WTC11 (cell line): Measurements from ENCODE around the gene DYNLRB2. TPM values are rescaled to one million over a fixed set of nuclear protein-coding genes. Genes with fewer than 3 reads are reported as not detected.
A peak's percentile ranks its signal among the peaks of the same experiment; 100 is the strongest.

Experiments
- ATAC-seq: fragments of 200-7000 bp; cut with Tn5 transposase; 2 replicates; pipeline ENCODE4 v1.10.0; 2021; ENCODE audit warnings: mild to moderate bottlenecking, moderate library complexity
- CTCF ChIA-PET: fragments of 300-600 bp; sonication (Branson Sonifier 250); formaldehyde crosslinking; loops from one replicate; lab custom pipeline; 2021; ENCODE audit warnings: antibody characterized with exemption; lab: Charles Lee
- POLR2A ChIA-PET: fragments of 350-600 bp; sonication (Branson Sonifier 250); formaldehyde crosslinking; loops from one replicate; lab custom pipeline; 2021; ENCODE audit warnings: antibody characterized with exemption; lab: Charles Lee
- DNase-seq: peaks from one replicate; pipeline ENCODE4 v3.0.0; 2021; ENCODE audit warnings: low spot score
- H3K27ac Mint-ChIP-seq: 2 replicates; pipeline ENCODE4 v1.8.0; 2021; ENCODE audit warnings: mixed read lengths
- H3K27me3 Mint-ChIP-seq: 2 replicates; pipeline ENCODE4 v1.8.0; 2021; ENCODE audit warnings: low read depth, mild to moderate bottlenecking, moderate library complexity, mixed read lengths
- H3K36me3 Mint-ChIP-seq: 2 replicates; pipeline ENCODE4 v1.8.0; 2021; ENCODE audit warnings: mixed read lengths
- H3K4me1 Mint-ChIP-seq: 2 replicates; pipeline ENCODE4 v1.8.0; 2022; ENCODE audit warnings: mixed read lengths
- H3K4me3 Mint-ChIP-seq: 2 replicates; pipeline ENCODE4 v1.8.0; 2021; ENCODE audit warnings: mild to moderate bottlenecking, moderate library complexity, mixed read lengths
- H3K9me3 Mint-ChIP-seq: 2 replicates; pipeline ENCODE4 v1.8.0; 2021; ENCODE audit warnings: mixed read lengths
- ATF2 ChIP-seq: sonication (generic); formaldehyde crosslinking; IDR thresholded peaks from 2 replicates; pipeline ENCODE4 v1.8.1; 2022; ENCODE audit warnings: low read depth, missing genetic modification reagents, borderline replicate concordance
- CREM ChIP-seq: sonication (generic); formaldehyde crosslinking; IDR thresholded peaks from 2 replicates; pipeline ENCODE4 v1.8.1; 2022; ENCODE audit warnings: mild to moderate bottlenecking, missing genetic modification reagents, moderate library complexity
- ERG ChIP-seq: fragments of 250-450 bp; sonication (Bioruptor Pico); IDR thresholded peaks from 2 replicates; pipeline ENCODE4 v1.8.0; 2021; ENCODE audit warnings: mild to moderate bottlenecking
- FOXP4 ChIP-seq: sonication (generic); formaldehyde crosslinking; IDR thresholded peaks from 2 replicates; pipeline ENCODE4 v1.8.0; 2022; ENCODE audit warnings: mild to moderate bottlenecking, missing genetic modification reagents
- MXD4 ChIP-seq: fragments of 250-450 bp; sonication (Bioruptor Pico); IDR thresholded peaks from 2 replicates; pipeline ENCODE4 v1.8.0; 2021; ENCODE audit warnings: mild to moderate bottlenecking, moderate library complexity, borderline replicate concordance
- NR2C2 ChIP-seq: sonication (generic); formaldehyde crosslinking; IDR thresholded peaks from 2 replicates; pipeline ENCODE4 v1.8.0; 2022; ENCODE audit warnings: mild to moderate bottlenecking, missing genetic modification reagents
- SP1 ChIP-seq: sonication (generic); formaldehyde crosslinking; conservative IDR thresholded peaks from 2 replicates; pipeline ENCODE4 v1.8.1; 2022; ENCODE audit warnings: missing genetic modification reagents
- ZBTB21 ChIP-seq: sonication (generic); formaldehyde crosslinking; IDR thresholded peaks from 2 replicates; pipeline ENCODE4 v1.8.1; 2023; ENCODE audit warnings: mild to moderate bottlenecking, missing genetic modification reagents, borderline replicate concordance
- total RNA-seq: library from RNA; stranded (reverse); gene quantifications from 3 replicates; pipeline ENCODE4 v1.2.3, GENCODE V29; 2021
- TF ChIP-seq, protein P1 (sequence below): fragments of 250-450 bp; sonication (Bioruptor Pico); conservative IDR thresholded peaks from 2 replicates; pipeline ENCODE4 v1.9.0; 2021; ENCODE audit warnings: mild to moderate bottlenecking
- TF ChIP-seq, protein P2 (sequence below): sonication (generic); formaldehyde crosslinking; IDR thresholded peaks from 2 replicates; pipeline ENCODE4 v1.8.0; 2022; ENCODE audit warnings: mild to moderate bottlenecking, missing genetic modification reagents
- TF ChIP-seq, protein P3 (sequence below): fragments of 250-450 bp; sonication (Bioruptor Pico); IDR thresholded peaks from 2 replicates; pipeline ENCODE4 v1.9.0; 2021; ENCODE audit warnings: moderate library complexity, mild to moderate bottlenecking, inconsistent platforms, borderline replicate concordance

The DYNLRB2 gene
- total RNA-seq, 1 experiment from 2014 or later: not detected

DNA sequence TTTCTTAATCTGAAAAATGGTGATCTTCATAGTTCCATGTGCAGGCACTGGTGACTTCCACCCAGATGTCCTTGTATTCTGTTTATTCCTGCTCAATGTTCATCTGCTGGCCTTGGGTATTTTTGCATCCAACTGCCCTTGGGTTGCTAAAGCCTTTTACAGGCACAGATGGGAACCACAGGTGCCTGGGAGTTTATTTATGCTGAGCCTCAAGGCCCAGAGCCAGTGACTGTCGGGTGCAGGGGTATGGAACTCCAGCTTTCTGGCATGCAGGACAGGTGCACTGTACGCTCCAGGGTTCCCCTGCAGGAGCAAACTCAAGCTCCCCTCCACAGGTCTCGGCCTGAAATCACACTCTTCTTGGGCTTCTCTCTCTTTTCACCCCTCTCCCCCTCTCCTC lies 22.3 kb downstream of the DYNLRB2 start (continued):
- TF ChIP-seq, protein P1, sequence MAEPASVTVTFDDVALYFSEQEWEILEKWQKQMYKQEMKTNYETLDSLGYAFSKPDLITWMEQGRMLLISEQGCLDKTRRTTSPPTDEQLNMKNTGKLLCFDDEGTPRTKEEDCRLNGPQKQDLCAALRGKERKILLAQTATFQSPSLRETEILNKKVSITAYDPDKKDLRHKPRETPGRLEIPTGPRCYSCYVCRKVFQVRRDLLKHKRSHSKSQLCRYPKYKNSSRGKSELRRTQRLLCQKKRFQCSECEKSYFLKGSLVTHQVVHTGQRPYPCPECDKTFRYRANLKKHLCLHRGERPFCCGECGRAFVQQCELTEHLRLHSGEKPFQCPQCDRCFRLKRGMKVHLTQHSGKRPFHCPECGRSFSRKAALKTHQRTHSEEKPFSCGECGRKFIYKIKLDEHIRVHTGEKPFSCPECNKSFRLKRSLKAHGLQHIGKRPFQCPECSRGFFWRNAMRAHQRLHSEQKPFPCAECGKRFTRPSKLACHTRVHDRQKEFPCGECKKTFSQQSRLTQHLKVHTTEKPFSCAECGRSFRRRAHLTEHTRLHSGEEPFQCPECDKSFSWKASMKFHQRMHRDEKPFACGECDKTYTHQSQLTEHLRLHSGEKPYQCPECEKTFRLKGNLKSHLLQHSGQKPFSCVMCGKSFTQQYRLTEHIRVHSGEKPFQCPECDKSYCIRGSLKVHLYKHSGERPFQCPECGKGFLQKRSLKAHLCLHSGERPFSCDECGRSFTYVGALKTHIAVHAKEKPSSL: no peak
- TF ChIP-seq, protein P2, sequence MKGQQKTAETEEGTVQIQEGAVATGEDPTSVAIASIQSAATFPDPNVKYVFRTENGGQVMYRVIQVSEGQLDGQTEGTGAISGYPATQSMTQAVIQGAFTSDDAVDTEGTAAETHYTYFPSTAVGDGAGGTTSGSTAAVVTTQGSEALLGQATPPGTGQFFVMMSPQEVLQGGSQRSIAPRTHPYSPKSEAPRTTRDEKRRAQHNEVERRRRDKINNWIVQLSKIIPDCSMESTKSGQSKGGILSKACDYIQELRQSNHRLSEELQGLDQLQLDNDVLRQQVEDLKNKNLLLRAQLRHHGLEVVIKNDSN (CRISPR knock-in tag): no peak
- TF ChIP-seq, all 79 proteins: peak for 0

DNA sequence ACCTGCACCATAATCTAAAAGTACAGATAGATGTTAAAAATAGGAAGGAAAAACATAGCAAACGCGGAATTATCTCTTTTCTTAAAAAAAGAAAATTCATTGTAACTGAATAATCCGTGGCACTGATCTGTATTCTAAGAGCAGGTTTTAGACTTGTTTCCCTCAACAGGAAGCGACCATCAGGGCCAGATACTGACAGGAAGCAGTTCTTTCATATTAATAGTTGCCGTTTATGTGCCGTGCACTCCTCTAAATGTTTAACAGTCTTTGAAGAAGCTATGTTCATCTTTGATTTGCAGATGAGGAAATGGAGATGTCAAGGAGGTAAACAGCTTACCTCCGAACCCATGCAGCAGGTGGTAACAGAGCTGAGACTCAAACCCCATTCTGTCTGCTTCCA lies 23.6 kb downstream of the DYNLRB2 start:
- ATAC-seq (peak; percentile 24; the same call in 1 of the 2 replicates), DNase-seq (no peak)
- H3K4me1 Mint-ChIP-seq: peaks cover 15% of the 10 kb centered on the region
- CTCF ChIA-PET: interaction anchor here (1.2 kb wide), 1 partner anchor 98 kb away, joined by 3 read pairs; no protein-coding TSS in a partner anchor
- TF ChIP-seq, protein P3, sequence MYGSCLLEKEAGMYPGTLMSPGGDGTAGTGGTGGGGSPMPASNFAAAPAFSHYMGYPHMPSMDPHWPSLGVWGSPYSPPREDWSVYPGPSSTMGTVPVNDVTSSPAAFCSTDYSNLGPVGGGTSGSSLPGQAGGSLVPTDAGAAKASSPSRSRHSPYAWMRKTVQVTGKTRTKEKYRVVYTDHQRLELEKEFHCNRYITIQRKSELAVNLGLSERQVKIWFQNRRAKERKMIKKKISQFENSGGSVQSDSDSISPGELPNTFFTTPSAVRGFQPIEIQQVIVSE (CRISPR knock-in tag): no peak
- TF ChIP-seq SP1 (CRISPR knock-in tag) (no peak), MXD4 (CRISPR knock-in tag) (no peak), ZBTB21 (CRISPR knock-in tag) (no peak), FOXP4 (CRISPR knock-in tag) (no peak), CREM (CRISPR knock-in tag) (no peak), ATF2 (CRISPR knock-in tag) (no peak), NR2C2 (no peak)
- no peaks in the 10 kb centered on the region for H3K36me3 Mint-ChIP-seq
- peaks cover 4% of the 10 kb centered on the region for H3K27me3 Mint-ChIP-seq
- no peak overlapping the region for H3K27ac Mint-ChIP-seq
- POLR2A ChIA-PET: no interaction called here
- H3K4me3 Mint-ChIP-seq: no peak overlapping the region
- H3K9me3 Mint-ChIP-seq: no peaks in the 10 kb centered on the region; the same call in 1 of the 2 replicates

GRCh38 chr16:80569440-80570105 lies 28.8 kb downstream of the DYNLRB2 start:
- ChIA-PET CTCF (no interaction called here), POLR2A (no interaction called here)
- no peak for DNase-seq
- Mint-ChIP-seq H3K36me3 (no peaks in the 10 kb centered on the region), H3K4me3 (no peak overlapping the region), H3K27me3 (no peaks in the 10 kb centered on the region; the same call in 1 of the 2 replicates), H3K27ac (no peak overlapping the region), H3K9me3 (peaks cover 7% of the 10 kb centered on the region), H3K4me1 (peaks cover 7% of the 10 kb centered on the region)
- ATAC-seq: no peak
- no peak for TF ChIP-seq ERG
